Stimulated activated CD8-positive, alpha-beta memory T cell treated with anti-CD3 and anti-CD28 coated beads, Interleukin-12 subunit alpha, Interleukin-12 subunit beta, amount 100 ng/mL, for 1 hour (primary cell): ENCODE measurements around the gene NOS3.

ENCODE experiments used
- DNase-seq: peaks from one replicate; pipeline ENCODE4 v3.0.0-alpha.2; 2020; ENCODE audit warnings: low read depth

The NOS3 gene

GRCh38 chr7:150990416-150991186 is at the start of gene NOS3:
NOS3 (plus strand) TSS chr7:150991017; CDS start chr7:150993804, 2,787 bp downstream.
- DNase-seq, result no peak

GRCh38 chr7:150941351-150942000 is 49.3 kb upstream of the NOS3 start:
- no peak for DNase-seq

- peak; percentile 12 for DNase-seq
Measured at GRCh38 chr7:150942001-150942590, 48.7 kb upstream of the NOS3 start.

- DNase-seq, result no peak
Measured at GRCh38 chr7:150942591-150943452, 48.0 kb upstream of the NOS3 start.

- no peak for DNase-seq
Measured at GRCh38 chr7:150943453-150943814, 47.4 kb upstream of the NOS3 start.

- DNase-seq, result no peak
Measured at GRCh38 chr7:150944066-150945042, 46.5 kb upstream of the NOS3 start.

- DNase-seq, result no peak
Measured at GRCh38 chr7:150945171-150945852, 45.5 kb upstream of the NOS3 start.

GRCh38 chr7:150945853-150946420 is 44.9 kb upstream of the NOS3 start:
- no peak for DNase-seq

GRCh38 chr7:150946421-150947240 is 44.2 kb upstream of the NOS3 start:
- DNase-seq, result no peak

GRCh38 chr7:150947241-150947745 is 43.5 kb upstream of the NOS3 start:
- DNase-seq, result no peak

GRCh38 chr7:150947761-150948651 is 42.8 kb upstream of the NOS3 start:
- DNase-seq, result no peak

- DNase-seq, result no peak
Measured at GRCh38 chr7:150948791-150949251, 42.0 kb upstream of the NOS3 start.

GRCh38 chr7:150949564-150949963 is 41.3 kb upstream of the NOS3 start:
- no peak for DNase-seq

GRCh38 chr7:150949971-150950491 is 40.8 kb upstream of the NOS3 start:
- no peak for DNase-seq

GRCh38 chr7:150950496-150951180 is 40.2 kb upstream of the NOS3 start:
- no peak for DNase-seq

GRCh38 chr7:150951181-150951520 is 39.7 kb upstream of the NOS3 start:
- no peak for DNase-seq

- no peak for DNase-seq
Measured at GRCh38 chr7:150951521-150951920, 39.3 kb upstream of the NOS3 start.
